ENCODE measurements around the gene SOD1.

Gene SOD1

GRCh38 chr21:31682620-31683019, 23.1 kb downstream of the SOD1 start:
- DNase-seq, result no peak

GRCh38 chr21:31683029-31683428, 23.5 kb downstream of the SOD1 start:
- no peak for DNase-seq

GRCh38 chr21:31684918-31685317, 25.4 kb downstream of the SOD1 start:
- DNase-seq, result no peak

DNA sequence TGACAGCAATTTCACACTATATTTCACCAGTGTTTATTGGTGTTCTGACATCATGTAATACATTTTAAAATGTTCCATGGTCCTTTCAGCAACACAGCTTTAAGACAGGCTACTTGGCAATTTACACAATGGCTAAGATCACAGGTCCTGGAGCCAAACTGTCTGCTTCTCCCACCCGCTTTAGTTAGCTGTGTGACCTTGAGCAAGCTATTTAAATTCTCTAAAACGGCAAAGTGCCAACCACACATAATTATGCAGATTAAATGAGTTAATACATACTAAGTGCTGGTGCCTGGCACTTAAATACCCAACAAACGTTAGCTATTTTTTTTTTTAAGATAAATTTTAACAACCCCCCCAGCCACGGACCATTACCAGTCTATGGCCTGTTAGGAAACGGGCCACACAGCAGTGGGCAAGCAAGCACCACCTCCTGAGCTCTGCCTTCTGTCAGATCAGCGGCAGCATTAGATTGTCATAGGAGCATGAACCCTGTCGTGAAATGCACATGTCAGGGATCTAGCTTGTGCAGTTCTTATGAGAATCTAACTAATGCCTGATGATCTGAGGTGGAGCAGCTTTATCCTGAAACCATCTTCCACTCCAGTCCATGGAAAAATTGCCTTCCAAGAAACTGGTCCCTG, 26.9 kb downstream of the SOD1 start:
- DNase-seq, result no peak

GRCh38 chr21:31687108-31687507, 27.6 kb downstream of the SOD1 start:
- no peak for DNase-seq

DNA sequence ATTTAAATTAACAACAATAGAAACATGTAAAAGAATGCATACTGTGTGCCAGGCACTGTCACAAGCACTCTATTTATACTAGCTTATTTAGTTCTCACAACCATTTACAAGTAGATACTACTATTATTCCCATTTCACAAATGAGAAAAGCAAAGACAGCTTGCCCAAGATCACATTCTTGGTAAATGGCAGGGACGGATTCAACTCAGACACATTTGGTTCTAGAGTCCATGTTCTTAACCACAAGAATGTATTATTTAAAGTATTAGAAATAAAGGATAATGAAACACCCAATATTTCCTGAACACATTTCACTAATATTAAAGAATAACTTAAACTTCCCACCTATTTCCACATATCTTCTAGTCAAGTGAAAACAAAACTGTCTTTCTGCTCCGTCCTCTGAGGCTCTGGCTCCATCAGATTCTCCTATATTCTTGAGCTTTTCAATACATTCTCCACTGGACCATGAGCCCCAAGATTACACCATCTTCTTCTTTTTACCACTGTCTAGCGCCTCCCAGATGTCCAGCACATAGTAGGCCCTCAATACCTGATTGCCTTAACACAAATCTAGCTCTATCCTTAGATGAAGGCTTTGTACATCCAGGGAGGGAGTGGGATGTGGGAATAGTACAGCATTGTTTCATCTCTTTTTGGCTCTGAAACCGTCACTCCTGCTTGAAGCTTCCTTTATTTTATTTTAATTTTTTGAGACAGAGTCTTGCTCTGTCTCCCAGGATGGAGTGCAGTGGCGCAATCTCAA, 29.3 kb downstream of the SOD1 start:
- DNase-seq, result no peak

DNA sequence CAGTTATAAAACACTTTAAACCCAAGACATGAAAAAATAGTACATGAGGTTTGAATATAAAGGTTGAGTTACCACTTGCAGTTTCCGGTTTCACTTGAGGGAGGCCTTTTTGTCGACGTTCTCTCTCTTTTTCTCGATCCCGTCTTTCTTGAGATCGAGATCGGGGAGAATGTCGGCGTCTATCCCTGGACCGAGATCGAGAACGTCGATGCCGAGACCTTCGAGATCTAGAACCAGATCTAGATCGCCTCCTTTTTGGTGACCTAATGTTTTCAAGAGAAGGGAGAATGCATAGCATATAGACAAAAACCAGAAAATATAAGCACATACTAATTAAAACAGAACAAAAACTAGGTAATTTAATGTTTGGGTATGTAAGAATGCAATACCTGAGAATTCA, 33.7 kb downstream of the SOD1 start:
- DNase-seq, result no peak

DNA sequence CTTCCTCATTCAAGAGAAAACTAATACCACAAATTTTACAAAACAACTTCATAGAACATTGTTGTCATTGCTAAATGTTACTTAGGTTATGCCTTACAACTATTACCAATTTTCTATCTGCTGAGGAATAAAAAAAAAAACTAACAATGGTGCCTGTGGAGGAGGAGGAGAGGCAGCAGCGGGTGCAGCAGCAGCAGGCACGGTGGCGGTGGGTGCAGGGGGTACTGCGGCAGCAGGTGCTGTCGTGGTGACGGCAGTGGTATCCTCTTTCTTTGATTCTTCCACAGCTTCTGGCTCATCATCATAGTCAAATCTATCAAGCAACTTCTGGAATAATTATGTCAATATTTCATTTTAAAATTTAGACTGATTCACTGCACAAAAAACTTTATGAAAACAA, 36.9 kb downstream of the SOD1 start:
- DNase-seq, result no peak

- no peak for DNase-seq
These were observed 39.0 kb downstream of the SOD1 start for GRCh38 chr21:31698461-31698860.

DNA sequence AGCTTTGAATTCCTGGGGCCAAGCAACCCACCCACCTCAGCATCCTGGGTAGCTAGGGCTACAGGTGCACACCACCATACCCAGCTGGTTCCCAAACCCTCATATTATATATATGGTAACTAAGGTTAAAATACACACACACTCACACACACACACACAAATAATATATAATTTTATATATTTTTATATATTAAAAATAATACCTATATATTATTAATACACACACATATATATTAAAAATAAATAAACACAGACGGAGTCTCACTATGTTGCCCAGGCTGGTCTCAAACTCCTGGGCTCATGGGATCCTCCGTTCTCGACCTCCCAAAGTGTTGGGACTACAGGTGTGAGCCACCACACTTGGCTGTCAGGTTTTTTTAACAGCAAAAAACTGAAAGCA, 40.5 kb downstream of the SOD1 start:
- DNase-seq, result no peak

DNA sequence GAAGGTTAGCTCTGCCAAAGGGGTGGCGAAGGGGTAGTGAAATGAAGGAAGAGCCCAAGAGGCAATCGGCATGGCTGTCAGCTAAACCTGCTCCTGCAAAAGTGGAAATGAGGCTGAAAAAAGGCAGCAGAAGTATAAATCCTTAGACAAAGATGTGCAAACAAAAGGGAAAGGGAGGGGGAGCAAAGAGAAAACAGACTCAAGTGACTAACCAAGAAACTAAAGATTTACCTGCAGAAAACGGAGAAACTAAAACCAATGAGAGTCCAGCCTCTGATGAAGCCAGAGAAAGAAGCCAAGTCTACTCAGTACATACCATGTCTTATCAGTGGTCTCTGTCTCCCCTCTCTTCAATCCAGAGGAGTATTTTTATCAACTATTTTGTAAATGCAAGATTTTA, 47.1 kb downstream of the SOD1 start:
- DNase-seq, result no peak

DNA sequence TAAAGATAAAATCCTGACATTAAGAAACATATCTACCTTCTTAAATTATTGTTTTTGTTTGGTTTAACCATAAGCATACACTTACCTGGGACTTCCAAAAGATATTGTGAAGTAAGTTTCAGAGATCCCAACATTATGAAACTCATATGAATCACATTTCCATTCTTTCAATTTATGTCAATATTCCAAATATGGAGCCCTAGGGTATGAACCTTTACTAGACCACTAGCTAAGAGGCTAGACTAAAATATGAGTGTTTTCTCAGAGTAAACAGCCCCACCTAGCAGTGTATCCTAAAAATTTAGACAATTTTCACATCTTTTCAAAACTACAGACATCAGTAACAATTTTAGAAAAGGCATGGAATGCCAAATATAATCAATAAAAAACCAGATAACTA, 48.0 kb downstream of the SOD1 start:
- no peak for DNase-seq

GRCh38 chr21:31708541-31708940, 49.0 kb downstream of the SOD1 start:
- DNase-seq, result no peak

GRCh38 chr21:31710586-31710985, 51.1 kb downstream of the SOD1 start:
- DNase-seq, result no peak

- DNase-seq, result no peak
These were observed 51.8 kb downstream of the SOD1 start for GRCh38 chr21:31711326-31711725.

GRCh38 chr21:31711745-31712285, 52.3 kb downstream of the SOD1 start:
- DNase-seq, result no peak

GRCh38 chr21:31713115-31713514, 53.6 kb downstream of the SOD1 start:
- no peak for DNase-seq

- no peak for DNase-seq
These were observed 54.7 kb downstream of the SOD1 start for GRCh38 chr21:31713973-31714740.

DNA sequence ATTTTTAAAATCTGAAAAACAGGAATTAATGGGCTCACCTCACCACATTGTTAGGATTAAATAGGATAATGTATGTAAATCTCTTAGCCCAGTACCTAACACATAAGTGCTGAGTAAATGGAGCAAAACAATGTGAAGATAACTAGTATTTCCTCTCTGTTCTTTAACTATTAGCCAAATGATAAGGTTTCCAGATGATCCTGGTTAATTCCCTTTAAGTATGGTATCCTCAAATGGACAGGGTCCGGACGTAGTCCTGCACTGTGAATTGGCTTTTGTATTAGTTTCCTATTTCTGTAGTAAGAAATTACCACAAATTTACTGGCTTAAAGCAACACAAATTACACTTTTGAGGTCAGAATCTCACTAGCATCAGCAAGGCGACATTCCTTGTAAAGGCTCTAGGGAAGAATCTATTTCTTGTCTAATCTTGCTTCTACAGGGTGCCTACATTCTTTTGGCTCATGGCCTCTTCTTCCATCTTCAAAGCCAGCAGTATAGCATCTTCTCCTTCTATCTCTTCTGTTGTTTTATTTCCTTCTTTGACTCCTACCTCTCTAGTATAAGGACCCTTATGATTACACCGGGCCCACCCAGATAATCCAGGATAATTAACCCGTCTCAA, 55.4 kb downstream of the SOD1 start:
- no peak for DNase-seq

DNA sequence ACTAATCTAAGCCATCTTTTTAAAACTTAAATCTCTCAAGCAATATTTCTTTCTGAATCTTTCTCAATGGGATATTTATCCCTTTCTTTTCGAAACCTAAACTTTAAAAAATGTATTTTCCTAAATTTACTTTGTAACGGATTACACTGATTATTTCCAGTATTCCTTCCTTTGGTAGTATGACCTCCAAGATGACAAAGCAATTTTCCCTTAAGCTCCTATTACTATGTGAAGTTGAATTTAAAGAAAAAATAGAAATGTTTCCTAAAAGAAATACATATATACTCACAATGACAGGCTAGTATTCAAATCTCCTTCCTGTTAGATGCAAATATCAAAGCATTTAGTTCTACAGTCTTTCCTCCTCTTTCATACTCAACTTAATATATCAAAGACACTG, 56.6 kb downstream of the SOD1 start:
- DNase-seq, result no peak

Data from nucleus accumbens (tissue), 56 donors.